Measurements from ENCODE around the gene ZNF609. TPM values are rescaled to one million over a fixed set of nuclear protein-coding genes. Genes with fewer than 3 reads are reported as not detected.

ZNF609 gene
- total RNA-seq: 15.4 and 69.0 TPM in 2 replicates

DNA sequence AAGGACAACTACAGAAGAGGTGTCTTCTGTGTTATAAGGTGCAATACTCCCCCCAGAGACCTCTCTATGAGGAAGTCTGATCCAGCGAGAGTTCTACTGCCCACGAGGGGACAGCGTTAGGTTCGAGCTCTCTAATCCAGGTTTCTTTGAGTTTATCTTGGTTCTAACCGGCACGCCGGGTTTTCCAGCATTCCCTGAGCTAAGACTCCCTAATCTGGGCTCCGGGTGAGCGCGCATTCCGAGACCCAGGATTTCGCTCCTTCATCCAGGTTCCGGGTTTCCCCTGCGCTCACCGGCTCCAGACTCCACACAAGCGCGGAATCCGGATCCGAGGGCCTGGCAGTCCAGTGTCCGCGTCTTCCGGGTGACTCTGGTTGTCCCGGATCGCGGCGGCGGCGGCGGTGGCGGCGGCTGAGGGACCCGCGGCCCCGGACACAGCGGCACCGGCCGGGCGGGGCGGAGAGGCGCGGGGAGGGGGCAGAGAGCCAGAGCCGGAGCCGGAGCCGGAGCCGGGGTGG is at the start of gene ZNF609:
Gene ZNF609, plus strand, starts transcription at position 373 of the 518 bp plus-strand sequence. CDS start 38,842 bp downstream, outside the sequence.

Other genes starting within 250 kb of the ZNF609 start
- 17.0 and 41.1 TPM in 2 replicates for gene CSNK1G1, start 104.4 kb upstream of the ZNF609 start, total RNA-seq
- gene PCLAF, start 79.1 kb upstream of the ZNF609 start, total RNA-seq: 8.5 and 25.1 TPM in 2 replicates
- gene TRIP4, start 72.7 kb upstream of the ZNF609 start, total RNA-seq: 8.7 and 15.8 TPM in 2 replicates

Data from bladder microvascular endothelial cell (primary cell).